Tibial nerve (tissue), 4 donors: ENCODE measurements around the gene HS6ST3. TPM values are rescaled to one million over a fixed set of nuclear protein-coding genes. Genes with fewer than 3 reads are reported as not detected.

ENCODE experiments used
- DNase-seq, 2 donors: peaks; one replicate each; pipeline ENCODE4 v3.0.0-alpha.2; 2019; ENCODE audit warnings: low spot score in 2 of 2
- H3K27ac ChIP-seq, 4 donors: fragments of 200-600 bp; sonication (generic) in 3 of 4; one replicate each; pipeline ENCODE4 v1.5.1; 2017 to 2019; ENCODE audit warnings: mild to moderate bottlenecking in 1 of 4
- H3K27me3 ChIP-seq, 2 donors: fragments of 200-600 bp; sonication (generic) in 1 of 2; one replicate each; pipeline versions ENCODE4 v1.5.1 to v1.6.0; 2017 to 2019
- H3K36me3 ChIP-seq, 3 donors: fragments of 200-600 bp; sonication (generic); one replicate each; pipeline ENCODE4 v1.5.1; 2018 to 2019
- H3K4me1 ChIP-seq, 4 donors: fragments of 200-600 bp; sonication (generic) in 3 of 4; one replicate each; pipeline ENCODE4 v1.5.1; 2017 to 2019
- H3K4me3 ChIP-seq, 4 donors: fragments of 200-600 bp; sonication (generic) in 3 of 4; one replicate each; pipeline ENCODE4 v1.5.1; 2017 to 2019; ENCODE audit warnings: mild to moderate bottlenecking in 1 of 4, moderate library complexity in 1 of 4
- H3K9me3 ChIP-seq, 4 donors: fragments of 200-600 bp; sonication (generic) in 3 of 4; one replicate each; pipeline ENCODE4 v1.5.1; 2017 to 2019
- EP300 ChIP-seq, 2 donors: sonication (generic); formaldehyde crosslinking; IDR thresholded peaks; one replicate each; pipeline ENCODE4 v1.6.1; 2017; ENCODE audit warnings: antibody characterized with exemption in 2 of 2, mild to moderate bottlenecking in 1 of 2
- POLR2A ChIP-seq, 2 donors: fragments of 450-650 bp; IDR thresholded peaks; one replicate each; pipeline ENCODE4 v1.6.1; 2017; ENCODE audit warnings: antibody characterized with exemption in 2 of 2, mild to moderate bottlenecking in 2 of 2, moderate library complexity in 2 of 2
- WGBS, 2 donors: methylation state at CpG; one replicate each; pipeline ENCODE4 v1.1.5; 2018; 5-methylcytosine and 5-hydroxymethylcytosine counted together
- total RNA-seq, 4 donors: library from RNA; depleted of rRNA; stranded (reverse); fragments of >200 nt; gene quantifications; one replicate each; pipeline ENCODE4 v1.1.0, GENCODE V29; 2016
- TF ChIP-seq, protein P1 (sequence below), 5 experiments: fragments of 200-600 bp in 3 of 5; fragments of 450-650 bp in 2 of 5; sonication (generic) in 3 of 5; IDR thresholded peaks; one replicate each; pipeline ENCODE4 v1.5.1; 2016 to 2019; ENCODE audit warnings: antibody characterized with exemption in 5 of 5, mild to moderate bottlenecking in 3 of 5, moderate library complexity in 2 of 5

Gene HS6ST3
- total RNA-seq, 4 donors from 2014 or later = 0.21 to 1.1 (median 0.79) TPM

- 51 to 60% methylated on average over 5 of the region's 5 CpGs for WGBS, 2 donors
- Histone ChIP-seq H3K36me3 (no peaks in the 10 kb centered on the region), H3K27ac (no peak overlapping the region), H3K27me3 (no peaks in the 10 kb centered on the region), H3K4me3 (no peak overlapping the region), H3K9me3 (no peaks in the 10 kb centered on the region), H3K4me1 (no peaks in the 10 kb centered on the region)
- TF ChIP-seq EP300 (IDR thresholded peaks at IDR 0.05) = no peak
- DNase-seq = no peak
These were observed 654.7 kb downstream of the HS6ST3 start for GRCh38 chr13:96744367-96745331.

DNA sequence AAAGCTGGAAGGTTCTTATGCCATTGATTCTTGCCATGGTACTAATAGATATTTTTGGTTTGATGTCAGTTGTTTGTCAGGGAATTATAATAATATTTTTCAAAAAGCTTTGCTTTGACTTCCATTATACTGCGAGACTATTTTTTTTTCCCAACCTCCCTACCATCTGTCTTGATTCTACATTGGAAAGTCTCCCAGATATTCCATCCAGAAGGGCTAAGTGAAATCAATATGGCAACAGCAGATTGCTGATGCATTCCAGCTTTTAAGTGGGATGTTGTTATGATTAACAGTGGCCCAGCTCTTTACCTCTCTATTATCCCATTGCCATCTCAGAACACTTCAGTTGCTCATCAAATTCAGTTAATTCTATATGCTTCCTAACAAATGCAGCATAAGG is 657.0 kb downstream of the HS6ST3 start:
- no peaks in the 10 kb centered on the region for H3K9me3 ChIP-seq
- no peaks in the 10 kb centered on the region for H3K4me1 ChIP-seq
- 89 to 95% methylated on average over 1 of the region's 1 CpG for WGBS, 2 donors
- H3K36me3 ChIP-seq = no peaks in the 10 kb centered on the region
- no peak overlapping the region for H3K4me3 ChIP-seq
- TF ChIP-seq, protein P1, sequence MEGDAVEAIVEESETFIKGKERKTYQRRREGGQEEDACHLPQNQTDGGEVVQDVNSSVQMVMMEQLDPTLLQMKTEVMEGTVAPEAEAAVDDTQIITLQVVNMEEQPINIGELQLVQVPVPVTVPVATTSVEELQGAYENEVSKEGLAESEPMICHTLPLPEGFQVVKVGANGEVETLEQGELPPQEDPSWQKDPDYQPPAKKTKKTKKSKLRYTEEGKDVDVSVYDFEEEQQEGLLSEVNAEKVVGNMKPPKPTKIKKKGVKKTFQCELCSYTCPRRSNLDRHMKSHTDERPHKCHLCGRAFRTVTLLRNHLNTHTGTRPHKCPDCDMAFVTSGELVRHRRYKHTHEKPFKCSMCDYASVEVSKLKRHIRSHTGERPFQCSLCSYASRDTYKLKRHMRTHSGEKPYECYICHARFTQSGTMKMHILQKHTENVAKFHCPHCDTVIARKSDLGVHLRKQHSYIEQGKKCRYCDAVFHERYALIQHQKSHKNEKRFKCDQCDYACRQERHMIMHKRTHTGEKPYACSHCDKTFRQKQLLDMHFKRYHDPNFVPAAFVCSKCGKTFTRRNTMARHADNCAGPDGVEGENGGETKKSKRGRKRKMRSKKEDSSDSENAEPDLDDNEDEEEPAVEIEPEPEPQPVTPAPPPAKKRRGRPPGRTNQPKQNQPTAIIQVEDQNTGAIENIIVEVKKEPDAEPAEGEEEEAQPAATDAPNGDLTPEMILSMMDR (IDR thresholded peaks at IDR 0.05) = no peak
- TF ChIP-seq POLR2A (IDR thresholded peaks at IDR 0.05) (no peak), EP300 (IDR thresholded peaks at IDR 0.05) (no peak)
- no peak for DNase-seq
- H3K27me3 ChIP-seq = no peaks in the 10 kb centered on the region
- H3K27ac ChIP-seq = no peak overlapping the region

DNA sequence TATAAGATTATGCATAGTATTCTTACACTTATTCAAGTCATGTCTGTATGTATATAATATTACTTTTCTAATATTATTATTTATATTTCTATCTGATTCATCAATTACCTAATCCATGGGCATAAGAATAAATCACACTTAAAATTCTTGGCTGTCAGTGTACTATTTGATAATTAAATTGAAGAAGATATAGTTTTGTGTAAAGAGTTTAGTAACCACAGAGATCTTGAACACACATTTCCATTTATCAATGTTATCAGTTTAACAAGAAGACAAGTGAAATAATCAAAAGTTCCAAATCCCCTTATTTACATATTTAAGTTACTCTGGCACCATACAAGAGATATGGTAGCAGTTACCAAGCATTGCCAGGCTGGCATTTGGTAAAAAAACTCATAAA is 659.9 kb downstream of the HS6ST3 start:
- Histone ChIP-seq H3K27me3 (no peaks in the 10 kb centered on the region), H3K4me1 (no peaks in the 10 kb centered on the region), H3K4me3 (no peak overlapping the region), H3K27ac (no peak overlapping the region), H3K36me3 (no peaks in the 10 kb centered on the region), H3K9me3 (no peaks in the 10 kb centered on the region)
- no peak for TF ChIP-seq EP300 (IDR thresholded peaks at IDR 0.05)
- TF ChIP-seq, protein P1 (IDR thresholded peaks at IDR 0.05) = no peak
- TF ChIP-seq POLR2A (IDR thresholded peaks at IDR 0.05) = no peak
- DNase-seq = no peak

DNA sequence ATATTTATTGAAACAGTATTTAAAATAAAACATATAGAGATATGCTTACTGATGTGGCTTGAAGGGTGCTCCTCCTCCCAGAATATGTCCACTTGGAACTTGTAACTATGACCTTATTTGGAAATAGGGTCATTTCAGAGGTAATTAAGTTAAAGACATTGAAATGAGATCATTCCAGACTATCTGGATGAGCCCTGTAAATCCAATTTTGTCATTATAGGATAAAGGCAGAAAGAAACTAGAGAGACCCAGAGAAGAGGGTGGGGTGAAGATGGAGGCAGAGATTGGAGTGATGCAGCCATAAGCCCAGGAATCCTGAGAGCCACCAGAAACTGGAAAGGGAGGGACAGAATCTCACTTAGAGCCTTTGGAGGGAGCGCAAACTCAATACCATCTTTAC is 661.2 kb downstream of the HS6ST3 start:
- Histone ChIP-seq H3K9me3 (peaks cover 0 to 8% (median 0%) of the 10 kb centered on the region in 4 donors), H3K4me1 (no peaks in the 10 kb centered on the region), H3K36me3 (no peaks in the 10 kb centered on the region), H3K27me3 (no peaks in the 10 kb centered on the region), H3K27ac (no peak overlapping the region), H3K4me3 (no peak overlapping the region)
- 91 to 95% methylated on average over 1 of the region's 1 CpG for WGBS, 2 donors
- no peak for DNase-seq
- TF ChIP-seq, protein P1 (IDR thresholded peaks at IDR 0.05) = no peak
- TF ChIP-seq POLR2A (IDR thresholded peaks at IDR 0.05) (no peak), EP300 (IDR thresholded peaks at IDR 0.05) (no peak)

DNA sequence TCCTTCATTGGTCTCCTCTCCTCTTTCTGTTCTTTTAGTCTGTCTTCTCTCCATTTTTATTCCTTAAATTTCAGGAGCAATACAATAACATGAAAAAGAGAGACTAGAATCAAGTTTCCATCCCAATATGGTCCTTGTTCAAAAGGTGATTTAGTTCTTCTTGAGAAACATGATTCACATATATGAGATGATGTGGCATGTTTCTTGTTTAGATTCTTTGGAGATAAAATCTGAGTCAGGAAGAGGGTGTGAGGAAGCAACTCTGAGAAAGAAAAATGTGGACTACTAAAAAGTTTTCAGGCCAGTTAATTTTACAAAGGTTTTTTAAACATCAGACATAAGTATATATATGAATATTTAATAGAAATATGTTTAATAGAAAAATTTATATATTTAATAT is 673.0 kb downstream of the HS6ST3 start:
- Histone ChIP-seq H3K4me1 (no peaks in the 10 kb centered on the region), H3K9me3 (no peaks in the 10 kb centered on the region), H3K27ac (no peak overlapping the region), H3K4me3 (no peak overlapping the region), H3K36me3 (no peaks in the 10 kb centered on the region), H3K27me3 (no peaks in the 10 kb centered on the region)
- TF ChIP-seq POLR2A (IDR thresholded peaks at IDR 0.05) (no peak), EP300 (IDR thresholded peaks at IDR 0.05) (no peak)
- TF ChIP-seq, protein P1 (IDR thresholded peaks at IDR 0.05) = no peak
- DNase-seq = no peak
